Upper lobe of left lung (tissue), 6 donors: ENCODE measurements around the gene CXCR1. TPM values are rescaled to one million over a fixed set of nuclear protein-coding genes. Genes with fewer than 3 reads are reported as not detected.

Experiments used
- ATAC-seq, 2 donors: fragments of 200-7000 bp; cut with Tn5 transposase; one replicate each; pipeline ENCODE4 v1.9.1; 2022; ENCODE audit warnings: mild to moderate bottlenecking in 2 of 2, moderate library complexity in 2 of 2; ENCODE audit not compliant: low FRiP score in 2 of 2
- DNase-seq, 2 donors: peaks; one replicate each; pipeline ENCODE4 v3.0.0-alpha.2; 2019 to 2020
- H3K27ac ChIP-seq, 4 donors: fragments of 200-600 bp; sonication (generic); one replicate each; pipeline ENCODE4 v1.5.1; 2016 to 2019
- H3K27me3 ChIP-seq, 4 donors: fragments of 200-600 bp; sonication (generic); one replicate each; pipeline ENCODE4 v1.5.1; 2017 to 2019
- H3K36me3 ChIP-seq, 4 donors: fragments of 200-600 bp; sonication (generic); one replicate each; pipeline ENCODE4 v1.5.1; 2016 to 2019
- H3K4me1 ChIP-seq, 4 donors: fragments of 200-600 bp; sonication (generic); one replicate each; pipeline ENCODE4 v1.5.1; 2018 to 2019
- H3K4me3 ChIP-seq, 4 donors: fragments of 200-600 bp; sonication (generic); one replicate each; pipeline ENCODE4 v1.5.1; 2017 to 2019; ENCODE audit warnings: mild to moderate bottlenecking in 2 of 4, moderate library complexity in 1 of 4
- H3K9me3 ChIP-seq, 4 donors: fragments of 200-600 bp; sonication (generic); one replicate each; pipeline ENCODE4 v1.5.1; 2018 to 2019
- CTCF ChIP-seq, 6 experiments: fragments of 450-650 bp in 4 of 6; fragments of 200-600 bp in 2 of 6; sonication (generic) in 2 of 6; IDR thresholded peaks; one replicate each; pipeline ENCODE4 v1.5.1; 2016 to 2019; ENCODE audit warnings: antibody characterized with exemption in 6 of 6
- EP300 ChIP-seq, 4 donors: sonication (generic); formaldehyde crosslinking; IDR thresholded peaks; one replicate each; pipeline ENCODE4 v1.5.1; 2017; ENCODE audit warnings: antibody characterized with exemption in 4 of 4, control low read depth in 2 of 4
- POLR2A ChIP-seq, 4 donors: fragments of 450-650 bp; IDR thresholded peaks; one replicate each; pipeline ENCODE4 v1.5.1; 2016 to 2017; ENCODE audit warnings: antibody characterized with exemption in 4 of 4, mild to moderate bottlenecking in 2 of 4
- POLR2AphosphoS5 ChIP-seq, 2 donors: sonication (generic); formaldehyde crosslinking; IDR thresholded peaks; one replicate each; pipeline ENCODE4 v1.5.1; 2017; ENCODE audit warnings: antibody characterized with exemption in 2 of 2
- WGBS, 2 donors: methylation state at CpG; one replicate each; pipeline ENCODE4 v1.1.5; 2017 to 2018; 5-methylcytosine and 5-hydroxymethylcytosine counted together
- total RNA-seq, 6 donors: library from RNA; depleted of rRNA in 4 of 6; stranded (reverse); fragments of >200 nt in 4 of 6; gene quantifications; one replicate each; pipeline versions ENCODE4 v1.1.0 to v1.2.1, GENCODE V29; 2016 to 2021
- donor health status: DM: no; HTN: no; CAD: no; lungs with moderate emphysema.
- donor health status: DM: no; HTN: yes; CAD: no; lungs with severe emphysema.

CXCR1 gene
- total RNA-seq, 6 donors from 2014 or later, result 1.3 to 17.2 (median 6.4) TPM

- 60 to 82% methylated on average over 4 of the region's 4 CpGs for WGBS, 2 donors
- peaks cover 0 to 11% (median 2%) of the 10 kb centered on the region in 4 donors for H3K4me1 ChIP-seq
- no peak overlapping the region for H3K27ac ChIP-seq
- TF ChIP-seq POLR2A (IDR thresholded peaks at IDR 0.05) (no peak), CTCF (IDR thresholded peaks at IDR 0.05) (no peak), POLR2AphosphoS5 (IDR thresholded peaks at IDR 0.05) (no peak), EP300 (IDR thresholded peaks at IDR 0.05) (no peak)
- H3K4me3 ChIP-seq, result no peak overlapping the region
- ATAC-seq (no peak), DNase-seq (no peak)
- H3K9me3 ChIP-seq, result no peaks in the 10 kb centered on the region
- no peaks in the 10 kb centered on the region for H3K36me3 ChIP-seq
- no peaks in the 10 kb centered on the region for H3K27me3 ChIP-seq
These were observed 20.7 kb upstream of the CXCR1 start for GRCh38 chr2:218187296-218188015.

- WGBS, 2 donors, result 44 to 57% methylated on average over 1 of the region's 1 CpG
- no peak overlapping the region for H3K27ac ChIP-seq
- DNase-seq, result no peak
- no peak for TF ChIP-seq EP300 (IDR thresholded peaks at IDR 0.05)
- no peak for TF ChIP-seq POLR2A (IDR thresholded peaks at IDR 0.05)
- no peak for TF ChIP-seq CTCF (IDR thresholded peaks at IDR 0.05)
- TF ChIP-seq POLR2AphosphoS5 (IDR thresholded peaks at IDR 0.05), result no peak
- ATAC-seq, result no peak
- no peak overlapping the region for H3K4me3 ChIP-seq
- H3K4me1 ChIP-seq, result peaks cover 0 to 11% (median 2%) of the 10 kb centered on the region in 4 donors
- no peaks in the 10 kb centered on the region for H3K9me3 ChIP-seq
- H3K27me3 ChIP-seq, result no peaks in the 10 kb centered on the region
- H3K36me3 ChIP-seq, result no peaks in the 10 kb centered on the region
These were observed 20.1 kb upstream of the CXCR1 start for GRCh38 chr2:218186876-218187275.

DNA sequence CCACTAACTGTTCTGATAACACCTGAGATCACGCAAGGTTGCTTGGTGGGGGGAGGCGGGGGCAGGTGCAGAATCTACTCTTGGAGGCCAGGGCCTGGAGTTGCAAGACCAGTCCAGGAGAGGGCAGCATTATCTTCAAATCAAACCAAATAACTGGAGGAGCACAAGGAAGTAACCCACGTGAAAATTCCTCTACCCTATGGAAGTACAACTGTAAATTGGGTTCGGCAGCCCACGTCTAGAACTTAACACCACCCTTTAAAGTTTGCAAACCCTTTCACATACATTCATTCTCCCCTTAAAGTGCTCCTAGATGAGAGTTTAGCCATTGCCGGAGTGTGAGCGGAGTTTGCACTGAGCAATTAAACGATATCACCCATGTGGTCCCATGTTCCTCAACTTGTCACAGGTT is 19.6 kb upstream of the CXCR1 start:
- Histone ChIP-seq H3K9me3 (no peaks in the 10 kb centered on the region), H3K4me3 (no peak overlapping the region), H3K27me3 (no peaks in the 10 kb centered on the region), H3K4me1 (peaks cover 0 to 11% (median 2%) of the 10 kb centered on the region in 4 donors), H3K36me3 (no peaks in the 10 kb centered on the region), H3K27ac (no peak overlapping the region)
- TF ChIP-seq CTCF (IDR thresholded peaks at IDR 0.05) (peak; percentile 78 to 89 (median 86)), POLR2A (IDR thresholded peaks at IDR 0.05) (no peak)
- peak; percentile 91 to 92 for ATAC-seq
- WGBS, 2 donors, result 33 to 39% methylated on average over 8 of the region's 8 CpGs
- DNase-seq, result peak in 1 of 2 donors; percentile 75

DNA sequence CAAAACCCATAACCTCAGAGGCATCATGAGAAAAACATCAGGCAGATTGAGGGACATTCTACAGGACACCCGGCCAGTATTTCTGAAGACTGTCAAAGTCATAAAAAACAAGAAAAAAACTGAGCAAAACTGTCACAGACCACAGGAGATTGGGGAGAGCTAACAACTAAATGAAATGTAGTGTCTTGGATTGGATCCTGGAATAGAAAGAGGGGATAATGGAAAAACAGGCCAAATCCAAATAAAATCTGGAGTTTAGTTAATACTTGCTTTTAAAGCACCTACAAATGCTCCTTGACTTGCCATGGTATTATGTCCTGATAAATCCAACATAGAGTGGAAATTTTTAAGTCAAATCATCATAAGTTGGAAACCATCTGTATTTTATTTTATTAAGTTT is 17.6 kb upstream of the CXCR1 start:
- ATAC-seq (no peak), DNase-seq (no peak)
- TF ChIP-seq POLR2AphosphoS5 (IDR thresholded peaks at IDR 0.05) (no peak), EP300 (IDR thresholded peaks at IDR 0.05) (no peak), CTCF (IDR thresholded peaks at IDR 0.05) (no peak), POLR2A (IDR thresholded peaks at IDR 0.05) (no peak)
- H3K4me3 ChIP-seq, result no peak overlapping the region
- no peaks in the 10 kb centered on the region for H3K9me3 ChIP-seq
- no peaks in the 10 kb centered on the region for H3K27me3 ChIP-seq
- H3K4me1 ChIP-seq, result peaks cover 0 to 11% (median 5%) of the 10 kb centered on the region in 4 donors
- no peak overlapping the region for H3K27ac ChIP-seq
- H3K36me3 ChIP-seq, result no peaks in the 10 kb centered on the region
- 100% methylated on average over 1 of the region's 1 CpG for WGBS, 2 donors
